Cardiac muscle cell (in vitro differentiated cells and primary cell): ENCODE results near the gene CST3. TPM values are rescaled to one million over a fixed set of nuclear protein-coding genes. Genes with fewer than 3 reads are reported as not detected.
A peak's percentile ranks its signal among the peaks of the same experiment; 100 is the strongest.

Experiments used
- DNase-seq, 2 donors: peaks; one replicate each; pipeline versions ENCODE4 v3.0.0 to v3.0.0-alpha.2; 2010 to 2017; ENCODE audit warnings: low read depth in 1 of 2, low spot score in 1 of 2
- H3K27ac ChIP-seq: fragments of 200-600 bp; sonication (generic); 2 replicates; pipeline ENCODE4 v1.5.1; 2016
- H3K27me3 ChIP-seq: fragments of 200-600 bp; sonication (generic); 2 replicates; pipeline ENCODE4 v1.6.0; 2016; ENCODE audit warnings: control low read depth
- H3K36me3 ChIP-seq: fragments of 200-600 bp; sonication (generic); 2 replicates; pipeline ENCODE4 v1.5.1; 2016; ENCODE audit warnings: control low read depth
- H3K4me1 ChIP-seq: fragments of 200-600 bp; sonication (generic); 2 replicates; pipeline ENCODE4 v1.8.1; 2017; ENCODE audit warnings: low read depth, mild to moderate bottlenecking, mixed run types
- H3K4me3 ChIP-seq: fragments of 200-600 bp; sonication (generic); 2 replicates; pipeline ENCODE4 v1.5.1; 2016; ENCODE audit warnings: mild to moderate bottlenecking
- H3K9me3 ChIP-seq: fragments of 200-600 bp; sonication (generic); 2 replicates; pipeline ENCODE4 v1.5.1; 2017; ENCODE audit warnings: low read depth, mild to moderate bottlenecking, control low read depth
- CTCF ChIP-seq: IDR thresholded peaks from 2 replicates; pipeline ENCODE4 v1.5.1; 2012; ENCODE audit warnings: low read depth, mild to moderate bottlenecking, low read length
- polyA plus RNA-seq: library from polyadenylated mRNA; unstranded; fragments of >200 nt; fragmentation: Nextera tagmentation; extraction: Ambion mirVana; gene quantifications from 2 replicates; pipeline ENCODE4 v1.2.1, GENCODE V29; 2016
- total RNA-seq: library from RNA; depleted of rRNA; stranded (reverse); fragments of >200 nt; gene quantifications from 2 replicates; pipeline ENCODE4 v1.2.3, GENCODE V29; 2016

CST3 gene
- total and polyA plus RNA-seq, 2 experiments from 2014 or later = 214 to 256 TPM

- Histone ChIP-seq H3K4me3 (no peak overlapping the region), H3K27ac (no peak overlapping the region), H3K4me1 (no peaks in the 10 kb centered on the region), H3K36me3 (no peaks in the 10 kb centered on the region), H3K27me3 (no peaks in the 10 kb centered on the region), H3K9me3 (no peaks in the 10 kb centered on the region)
- no peak for DNase-seq
- TF ChIP-seq CTCF = no peak
These were observed 14.6 kb upstream of the CST3 start for GRCh38 chr20:23652371-23652770.

DNA sequence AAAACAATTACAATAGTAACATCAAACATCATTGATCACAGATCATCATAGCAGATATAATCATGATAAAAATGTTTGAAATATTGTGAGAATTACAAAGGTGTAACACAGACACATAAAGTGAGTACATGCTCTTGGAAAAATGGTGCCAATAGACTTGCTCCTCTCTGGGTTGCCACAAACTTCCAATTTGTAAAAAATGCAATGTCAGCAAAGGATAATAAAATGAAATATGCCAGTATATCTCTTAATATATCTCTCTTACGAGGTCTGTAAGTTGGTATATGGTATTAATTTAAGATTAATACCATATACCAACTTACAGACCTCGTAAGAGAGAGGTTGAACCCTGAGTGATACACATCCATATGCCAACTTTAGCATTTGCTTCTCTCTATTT lies 13.4 kb upstream of the CST3 start:
- Histone ChIP-seq H3K4me3 (no peak overlapping the region), H3K4me1 (no peaks in the 10 kb centered on the region), H3K9me3 (no peaks in the 10 kb centered on the region), H3K27me3 (no peaks in the 10 kb centered on the region), H3K36me3 (no peaks in the 10 kb centered on the region), H3K27ac (no peak overlapping the region)
- TF ChIP-seq CTCF = no peak
- DNase-seq = no peak

- Histone ChIP-seq H3K9me3 (no peaks in the 10 kb centered on the region), H3K36me3 (no peaks in the 10 kb centered on the region), H3K4me3 (no peak overlapping the region), H3K27me3 (no peaks in the 10 kb centered on the region), H3K4me1 (no peaks in the 10 kb centered on the region), H3K27ac (no peak overlapping the region)
- no peak for DNase-seq
- TF ChIP-seq CTCF = no peak
These were observed 12.2 kb upstream of the CST3 start for GRCh38 chr20:23649830-23650417.

- no peak for TF ChIP-seq CTCF
- Histone ChIP-seq H3K9me3 (no peaks in the 10 kb centered on the region), H3K27me3 (no peaks in the 10 kb centered on the region), H3K4me1 (no peaks in the 10 kb centered on the region), H3K36me3 (no peaks in the 10 kb centered on the region), H3K27ac (no peak overlapping the region), H3K4me3 (no peak overlapping the region)
- DNase-seq = no peak
These were observed 11.5 kb upstream of the CST3 start for GRCh38 chr20:23649242-23649641.

- DNase-seq = peak in 1 of 2 donors; percentile 52
- no peaks in the 10 kb centered on the region for H3K27me3 ChIP-seq
- H3K9me3 ChIP-seq = no peaks in the 10 kb centered on the region
- no peak overlapping the region for H3K27ac ChIP-seq
- no peaks in the 10 kb centered on the region for H3K4me1 ChIP-seq
- H3K36me3 ChIP-seq = no peaks in the 10 kb centered on the region
- no peak for TF ChIP-seq CTCF
- H3K4me3 ChIP-seq = no peak overlapping the region
These were observed 9.6 kb upstream of the CST3 start for GRCh38 chr20:23647346-23647745.
